Spleen (tissue), 7 donors: ENCODE results near the gene ALG13.

Experiments used
- POLR2A ChIP-seq, 3 donors: fragments of 450-650 bp; IDR thresholded peaks; one replicate each; pipeline ENCODE4 v1.5.1; 2017; ENCODE audit warnings: antibody characterized with exemption in 3 of 3, mild to moderate bottlenecking in 1 of 3
- TF ChIP-seq, protein P1 (sequence below), 11 experiments: fragments of 200-600 bp in 7 of 11; fragments of 450-650 bp in 4 of 11; sonication (generic) in 4 of 11; IDR thresholded peaks in 8 of 11; conservative IDR thresholded peaks in 3 of 11; 1 replicate in 7 of 11; 2 replicates in 4 of 11; pipeline versions ENCODE4 v1.4.0 to v1.8.0; 2016 to 2021; ENCODE audit warnings: antibody characterized with exemption in 11 of 11, inconsistent platforms in 4 of 11, mild to moderate bottlenecking in 1 of 11
- donor health status: DM: no; HTN: no; CAD: no; lungs with moderate emphysema.
- donor health status: DM: no; HTN: no; CAD: no.
- donor health status: DM: no; HTN: no; CAD: no.

DNA sequence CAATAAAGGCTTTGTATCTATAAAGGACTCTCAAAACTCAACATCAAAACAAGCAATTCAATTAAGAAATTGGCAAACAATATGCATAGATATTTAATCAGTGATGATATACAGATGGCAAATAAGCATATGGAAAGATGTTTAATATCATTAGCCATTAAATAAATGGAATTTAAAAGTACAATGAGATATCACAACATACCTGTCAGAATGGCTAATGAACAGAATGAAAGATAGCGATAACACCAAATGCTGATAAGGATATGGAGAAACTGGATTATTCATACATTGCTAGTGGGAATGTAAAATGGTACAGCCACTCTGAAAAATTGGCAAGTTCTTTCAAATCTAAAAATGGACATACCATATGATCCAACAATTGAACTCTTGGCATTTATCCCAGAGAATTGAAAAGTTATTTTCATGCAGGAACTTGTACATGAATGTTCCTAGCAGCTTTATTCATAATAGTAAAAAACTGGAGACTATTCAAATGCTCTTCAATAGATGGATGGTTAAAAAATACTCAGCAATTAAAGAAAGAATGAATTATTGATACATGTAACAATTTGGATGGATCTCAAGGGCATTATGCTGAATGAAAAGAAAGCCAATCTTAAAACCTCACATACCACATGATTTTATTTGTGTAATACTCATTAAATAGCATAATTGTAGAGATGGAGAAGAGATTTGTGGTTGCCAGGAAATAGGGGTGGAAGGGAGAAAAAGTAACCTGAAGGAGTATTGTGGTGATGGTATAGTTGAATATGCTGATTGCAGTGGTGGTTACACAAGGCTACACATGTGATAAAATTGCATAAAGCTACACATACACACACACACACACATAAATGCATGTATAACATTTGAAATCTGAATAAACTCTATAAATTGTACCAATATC, 45.9 kb upstream of the ALG13 start:
- TF ChIP-seq, protein P1, sequence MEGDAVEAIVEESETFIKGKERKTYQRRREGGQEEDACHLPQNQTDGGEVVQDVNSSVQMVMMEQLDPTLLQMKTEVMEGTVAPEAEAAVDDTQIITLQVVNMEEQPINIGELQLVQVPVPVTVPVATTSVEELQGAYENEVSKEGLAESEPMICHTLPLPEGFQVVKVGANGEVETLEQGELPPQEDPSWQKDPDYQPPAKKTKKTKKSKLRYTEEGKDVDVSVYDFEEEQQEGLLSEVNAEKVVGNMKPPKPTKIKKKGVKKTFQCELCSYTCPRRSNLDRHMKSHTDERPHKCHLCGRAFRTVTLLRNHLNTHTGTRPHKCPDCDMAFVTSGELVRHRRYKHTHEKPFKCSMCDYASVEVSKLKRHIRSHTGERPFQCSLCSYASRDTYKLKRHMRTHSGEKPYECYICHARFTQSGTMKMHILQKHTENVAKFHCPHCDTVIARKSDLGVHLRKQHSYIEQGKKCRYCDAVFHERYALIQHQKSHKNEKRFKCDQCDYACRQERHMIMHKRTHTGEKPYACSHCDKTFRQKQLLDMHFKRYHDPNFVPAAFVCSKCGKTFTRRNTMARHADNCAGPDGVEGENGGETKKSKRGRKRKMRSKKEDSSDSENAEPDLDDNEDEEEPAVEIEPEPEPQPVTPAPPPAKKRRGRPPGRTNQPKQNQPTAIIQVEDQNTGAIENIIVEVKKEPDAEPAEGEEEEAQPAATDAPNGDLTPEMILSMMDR (IDR thresholded peaks at IDR 0.05 in 8 of 11, conservative IDR thresholded peaks at IDR 0.05 in 3 of 11): no peak
- TF ChIP-seq POLR2A (IDR thresholded peaks at IDR 0.05): no peak
